ENCODE data around the gene PLAAT1.

Gene PLAAT1

GRCh38 chr3:193271101-193271840 is 30.2 kb downstream of the PLAAT1 start:
- Histone ChIP-seq H3K27ac (no peak overlapping the region), H3K9me3 (no peaks in the 10 kb centered on the region), H3K4me3 (ENCODE audit: low read depth in 1 of 2, low read length in 1 of 2) (no peak overlapping the region), H3K36me3 (no peaks in the 10 kb centered on the region), H3K4me1 (ENCODE audit: control insufficient read depth in 1 of 2, insufficient read depth in 1 of 2, low read depth in 1 of 2, low read length in 1 of 2) (no peaks in the 10 kb centered on the region), H3K27me3 (no peaks in the 10 kb centered on the region)
- TF ChIP-seq CTCF (IDR thresholded peaks at IDR 0.05), result no peak

- no peak for TF ChIP-seq CTCF (IDR thresholded peaks at IDR 0.05)
- Histone ChIP-seq H3K4me3 (ENCODE audit: low read depth in 1 of 2, low read length in 1 of 2) (no peak overlapping the region), H3K9me3 (no peaks in the 10 kb centered on the region), H3K36me3 (no peaks in the 10 kb centered on the region), H3K4me1 (ENCODE audit: control insufficient read depth in 1 of 2, insufficient read depth in 1 of 2, low read depth in 1 of 2, low read length in 1 of 2) (no peaks in the 10 kb centered on the region), H3K27ac (no peak overlapping the region), H3K27me3 (no peaks in the 10 kb centered on the region)
These were observed 51.4 kb downstream of the PLAAT1 start for GRCh38 chr3:193292386-193292785.

GRCh38 chr3:193295985-193296384 is 55.0 kb downstream of the PLAAT1 start:
- Histone ChIP-seq H3K27me3 (no peaks in the 10 kb centered on the region), H3K4me1 (ENCODE audit: control insufficient read depth in 1 of 2, insufficient read depth in 1 of 2, low read depth in 1 of 2, low read length in 1 of 2) (no peaks in the 10 kb centered on the region), H3K36me3 (no peaks in the 10 kb centered on the region), H3K27ac (no peak overlapping the region), H3K4me3 (ENCODE audit: low read depth in 1 of 2, low read length in 1 of 2) (no peak overlapping the region), H3K9me3 (no peaks in the 10 kb centered on the region)
- no peak for TF ChIP-seq CTCF (IDR thresholded peaks at IDR 0.05)

- no peaks in the 10 kb centered on the region for H3K4me1 ChIP-seq (ENCODE audit: control insufficient read depth in 1 of 2, insufficient read depth in 1 of 2, low read depth in 1 of 2, low read length in 1 of 2)
- H3K27me3 ChIP-seq, result no peaks in the 10 kb centered on the region
- TF ChIP-seq CTCF (IDR thresholded peaks at IDR 0.05), result no peak
- no peaks in the 10 kb centered on the region for H3K9me3 ChIP-seq
- no peaks in the 10 kb centered on the region for H3K36me3 ChIP-seq
- H3K27ac ChIP-seq, result no peak overlapping the region
- H3K4me3 ChIP-seq (ENCODE audit: low read depth in 1 of 2, low read length in 1 of 2), result no peak overlapping the region
These were observed 56.4 kb downstream of the PLAAT1 start for GRCh38 chr3:193297421-193297820.

- H3K4me3 ChIP-seq (ENCODE audit: low read depth in 1 of 2, low read length in 1 of 2), result no peak overlapping the region
- no peak overlapping the region for H3K27ac ChIP-seq
- no peak for TF ChIP-seq CTCF (IDR thresholded peaks at IDR 0.05)
- H3K9me3 ChIP-seq, result no peaks in the 10 kb centered on the region
- no peaks in the 10 kb centered on the region for H3K27me3 ChIP-seq
- no peaks in the 10 kb centered on the region for H3K36me3 ChIP-seq
- no peaks in the 10 kb centered on the region for H3K4me1 ChIP-seq (ENCODE audit: control insufficient read depth in 1 of 2, insufficient read depth in 1 of 2, low read depth in 1 of 2, low read length in 1 of 2)
These were observed 60.4 kb downstream of the PLAAT1 start for GRCh38 chr3:193301433-193301832.

Measured in neutrophil (primary cell).